Hematopoietic multipotent progenitor cell (in vitro differentiated cells): ENCODE results near the gene MBP. TPM values are rescaled to one million over a fixed set of nuclear protein-coding genes. Genes with fewer than 3 reads are reported as not detected.
"Not testable (repeated sequence)": the region's sequence is repeated elsewhere in the genome, so short reads cannot be mapped to it uniquely, and the experiment has no call there.

ENCODE experiments used
- DNase-seq, 3 donors: peaks; one replicate each; pipeline ENCODE4 v3.0.0-alpha.2; 2011 to 2015; ENCODE audit warnings: low read depth in 2 of 3, low spot score in 2 of 3
- total RNA-seq: library from RNA; depleted of rRNA; stranded (reverse); fragments of >200 nt; gene quantifications from one replicate; pipeline ENCODE4 v1.2.3, GENCODE V29; 2012

MBP gene
- total RNA-seq, 1 donor: 47.7 TPM

DNA sequence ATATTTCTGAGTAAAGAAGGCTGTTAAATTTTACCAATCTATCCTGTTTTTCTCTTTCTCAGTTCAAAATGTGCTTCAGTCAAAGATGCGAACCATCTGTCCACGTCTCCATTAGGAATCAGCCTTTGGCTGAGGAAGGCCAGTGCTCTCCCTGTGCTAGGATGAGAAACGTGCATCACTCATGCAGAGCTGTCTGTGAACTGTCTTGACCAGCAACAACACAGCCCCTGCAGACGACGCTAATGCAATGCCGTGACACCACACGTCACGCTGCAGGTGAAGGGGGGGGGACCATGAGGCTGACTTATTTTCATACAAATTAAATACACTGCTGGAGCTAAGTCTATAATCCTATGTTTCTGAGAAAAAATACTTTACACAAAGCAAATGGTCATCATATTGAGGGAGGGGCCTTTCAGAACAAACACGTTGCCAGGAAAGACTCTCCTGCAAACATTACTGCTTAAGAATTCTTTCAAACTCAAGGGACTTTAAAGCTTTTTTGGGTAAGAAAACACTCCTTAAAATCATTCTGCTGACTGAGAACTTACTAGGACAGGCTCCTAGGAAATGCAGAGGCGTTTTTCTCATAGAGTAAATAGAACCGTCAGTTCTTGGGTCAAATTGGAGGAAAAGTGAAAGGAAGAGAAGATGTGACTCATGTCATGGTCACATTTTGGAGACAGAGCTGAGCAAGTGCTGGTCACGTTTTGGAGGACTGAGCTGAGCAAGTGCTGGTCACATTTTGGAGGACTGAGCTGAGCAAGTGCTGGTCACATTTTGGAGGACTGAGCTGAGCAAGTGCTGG, 97.0 kb downstream of the MBP start:
- DNase-seq: no peak

DNA sequence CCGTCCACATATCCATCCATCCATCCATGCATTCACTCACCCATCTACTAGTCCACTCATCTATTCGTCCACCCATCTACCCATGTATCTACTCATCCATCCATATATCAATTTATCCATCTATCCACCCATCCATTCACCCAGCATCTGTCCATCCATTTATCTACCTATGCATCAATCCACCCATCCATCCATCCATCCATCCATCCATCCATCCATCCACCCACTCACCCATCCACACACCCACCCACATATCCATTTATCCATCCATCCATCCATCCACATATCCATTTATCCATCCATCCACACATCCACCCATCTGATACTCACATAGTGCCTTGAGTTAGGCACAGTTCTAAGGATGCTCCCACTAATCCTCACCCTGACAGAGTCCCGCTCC, 99.0 kb downstream of the MBP start:
- DNase-seq: no peak

DNA sequence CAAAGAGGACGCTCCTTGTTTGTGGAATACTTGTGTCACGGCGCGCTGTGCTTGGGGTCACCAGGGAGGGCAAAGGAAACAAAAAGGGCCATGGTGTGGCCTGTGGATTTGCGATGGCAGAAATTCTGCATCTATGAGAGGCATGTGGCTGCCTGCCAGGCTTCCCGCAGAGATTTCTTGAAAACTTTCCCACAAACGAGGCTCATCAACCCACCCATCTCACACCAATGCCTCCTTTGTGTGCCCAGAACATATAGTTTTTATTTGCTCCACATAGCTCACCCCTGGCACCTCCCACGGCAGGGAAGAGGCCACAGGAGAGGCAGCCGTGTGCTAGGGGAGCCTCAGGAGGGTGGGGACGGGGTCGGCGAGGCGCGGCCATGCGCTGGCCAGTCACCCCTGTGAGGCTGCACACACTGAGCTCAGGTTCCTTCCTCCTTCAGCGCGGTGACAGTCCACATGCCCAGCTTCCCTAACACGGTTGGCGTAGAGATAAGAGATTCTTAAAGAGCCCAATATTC, 100.3 kb downstream of the MBP start:
- DNase-seq: peak in 1 of 3 donors; percentile 53

DNA sequence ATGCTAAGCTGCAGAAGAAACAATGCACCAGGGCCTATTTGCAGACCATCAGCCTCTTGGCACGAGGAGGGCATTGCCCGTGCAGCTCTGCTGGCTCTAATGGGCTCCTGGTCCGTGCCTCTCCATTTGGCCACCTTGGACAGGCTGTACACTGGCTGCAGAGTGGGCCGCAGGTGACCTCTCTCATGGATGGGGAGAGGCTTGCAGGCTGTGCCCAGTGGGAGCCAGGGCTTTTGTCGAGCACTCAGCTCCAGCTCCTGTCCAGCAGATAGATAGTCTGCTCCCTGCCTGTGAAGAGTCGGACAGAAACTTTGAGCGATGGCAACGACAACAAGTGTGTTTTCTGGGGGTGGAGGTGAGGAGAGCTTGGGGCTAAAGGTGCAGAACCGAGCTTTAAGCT, 100.9 kb downstream of the MBP start:
- no peak for DNase-seq

DNA sequence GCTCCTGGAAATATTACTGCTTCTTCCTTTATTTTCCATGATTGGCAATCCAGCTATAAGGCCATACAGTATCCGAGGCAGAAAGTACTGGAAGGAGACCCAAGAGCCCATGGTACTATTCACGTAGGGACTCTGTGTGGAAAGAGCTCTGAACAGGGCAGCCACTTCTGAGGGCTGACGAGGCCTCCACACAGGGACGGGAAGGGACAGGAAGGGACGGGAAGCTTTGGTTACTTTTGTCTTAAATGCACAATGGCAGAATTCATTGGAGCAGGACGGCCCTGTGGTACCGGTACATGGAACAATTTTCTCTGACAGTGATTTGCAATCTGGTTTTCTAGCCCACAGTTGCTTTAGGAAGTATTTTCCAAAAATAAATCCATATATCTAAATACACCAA, 102.4 kb downstream of the MBP start:
- DNase-seq: no peak

DNA sequence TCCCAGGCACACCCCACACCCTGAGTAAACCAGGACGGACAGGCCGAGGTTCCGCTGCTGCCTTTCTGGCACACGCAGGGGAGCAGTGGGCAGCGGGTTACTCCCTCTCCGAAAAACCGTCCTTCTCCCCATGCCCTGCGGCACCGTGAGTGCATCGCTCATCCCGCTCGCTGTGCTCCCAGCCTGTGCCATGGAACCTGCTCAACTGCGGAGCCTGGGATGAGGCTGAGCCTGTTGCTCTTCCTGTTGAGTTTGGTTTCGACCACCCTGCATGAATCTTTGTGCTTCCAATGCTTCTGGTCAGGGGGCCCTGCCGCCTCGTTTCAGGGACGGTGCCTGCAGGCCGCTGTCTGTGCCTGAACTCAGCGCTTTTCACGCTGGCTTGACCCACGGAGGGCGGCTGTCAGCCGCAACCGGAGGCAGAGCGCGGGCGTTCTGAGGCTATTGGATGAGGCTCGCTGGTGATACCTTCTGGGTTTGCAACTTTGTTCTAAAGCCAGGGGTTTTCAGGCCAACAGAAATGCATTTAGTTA, 106.7 kb downstream of the MBP start:
- no peak for DNase-seq

DNA sequence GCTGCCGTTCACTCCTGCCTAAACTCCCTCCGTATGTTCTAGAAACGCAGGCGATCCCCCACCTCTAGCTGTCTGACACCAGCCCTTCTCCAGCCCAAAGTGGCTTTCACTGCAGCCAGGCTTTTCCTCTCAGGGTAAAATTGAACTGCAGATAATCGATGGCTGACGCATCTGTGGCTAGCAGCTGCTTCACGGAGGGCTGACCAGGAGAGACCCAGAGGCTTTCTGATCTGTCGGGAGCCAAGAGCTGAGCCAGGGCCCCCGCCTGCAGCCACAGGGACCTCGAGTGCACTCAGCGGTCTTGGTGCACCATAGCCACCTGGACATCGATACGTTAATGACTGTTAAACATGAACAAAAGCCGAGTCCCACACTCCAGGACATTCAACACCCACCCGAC, 107.5 kb downstream of the MBP start:
- DNase-seq: no peak

DNA sequence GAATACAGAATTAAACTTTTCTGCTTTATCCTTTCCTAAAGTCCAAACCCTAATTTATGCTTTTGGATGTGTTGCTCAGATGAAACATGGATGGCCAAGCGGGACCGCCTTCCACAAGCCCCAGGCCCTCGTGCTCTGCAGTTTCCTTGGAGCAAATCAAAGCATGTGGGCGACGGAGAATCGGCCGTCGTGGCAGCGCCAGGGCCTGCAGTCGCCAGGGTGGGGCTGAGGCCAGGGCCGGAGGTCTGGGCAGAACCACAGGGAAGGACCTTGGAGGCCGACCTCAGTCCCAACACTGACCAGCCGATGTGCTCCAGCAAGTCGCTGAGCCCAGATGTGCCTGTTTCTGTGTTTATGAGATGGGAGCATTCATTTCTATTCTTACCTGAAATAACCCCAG, 108.1 kb downstream of the MBP start:
- DNase-seq: no peak

DNA sequence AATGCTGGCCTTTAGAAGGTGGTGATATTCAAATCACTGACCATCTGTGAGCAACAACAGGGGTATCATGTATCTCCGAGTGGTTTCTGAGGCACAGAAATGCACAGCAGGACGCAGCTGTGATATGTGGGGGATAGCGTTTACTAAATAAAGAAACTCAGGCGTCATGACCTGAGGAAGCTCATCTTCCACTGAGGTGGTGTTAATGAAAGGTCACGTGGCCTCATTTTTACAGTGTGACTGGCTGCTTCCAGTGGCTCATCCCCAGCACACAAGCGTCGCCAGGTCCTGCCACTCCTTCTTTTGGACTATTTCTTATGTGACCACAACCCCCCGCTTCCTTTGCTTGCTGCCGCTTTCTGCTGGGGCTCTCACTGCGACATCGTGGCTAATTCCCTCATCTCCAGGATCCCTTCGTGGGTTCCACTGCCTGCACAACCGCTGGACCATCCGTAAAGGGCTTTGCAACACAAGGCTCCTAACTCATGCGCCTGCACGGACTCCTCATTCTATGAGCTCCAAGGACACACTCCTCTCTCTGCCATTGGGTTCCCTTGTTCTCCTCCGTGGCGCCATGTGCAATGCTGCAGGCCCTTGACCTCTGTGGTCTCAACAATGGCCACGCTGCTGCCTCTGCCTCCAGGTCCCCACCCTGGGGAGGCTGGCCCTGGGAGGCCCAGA, 109.3 kb downstream of the MBP start:
- no peak for DNase-seq

DNA sequence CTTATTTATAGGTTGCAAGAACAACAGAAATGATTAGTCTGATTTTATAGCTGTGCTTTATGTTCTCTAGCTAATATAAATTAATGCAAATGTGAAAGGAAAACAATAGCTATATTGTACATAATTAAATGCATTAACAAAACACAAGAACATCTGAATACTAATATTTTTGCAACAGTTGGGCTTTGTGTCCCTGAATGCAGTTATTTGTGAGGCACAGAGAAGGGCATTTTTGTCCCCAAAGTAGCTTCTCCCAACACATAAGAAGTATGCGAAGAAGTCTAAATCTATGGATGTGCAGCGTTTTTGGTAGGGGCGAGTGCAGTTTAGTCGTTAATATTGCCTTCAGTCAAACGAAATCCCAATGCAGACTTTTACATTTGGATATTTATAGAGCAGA, 110.0 kb downstream of the MBP start:
- DNase-seq: no peak

DNA sequence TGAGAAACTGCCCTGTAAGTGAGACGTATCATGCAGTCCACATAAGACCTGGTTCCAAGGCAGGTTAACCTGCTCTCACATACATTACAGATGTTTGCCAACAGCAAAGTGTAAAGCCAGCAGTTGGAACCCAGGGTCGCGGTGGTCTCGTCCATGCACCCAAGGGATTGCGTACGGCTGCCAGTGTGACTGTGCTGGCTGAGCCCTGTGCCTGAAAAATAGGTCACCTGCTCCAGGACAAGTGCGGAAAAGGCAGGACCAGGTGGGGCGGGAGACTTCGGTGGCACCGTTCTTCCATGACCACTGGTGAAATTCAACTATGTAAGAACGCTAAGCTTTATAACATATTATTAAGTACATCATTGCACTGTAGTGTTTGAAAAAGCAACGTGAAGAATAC, 110.5 kb downstream of the MBP start:
- DNase-seq: no peak

DNA sequence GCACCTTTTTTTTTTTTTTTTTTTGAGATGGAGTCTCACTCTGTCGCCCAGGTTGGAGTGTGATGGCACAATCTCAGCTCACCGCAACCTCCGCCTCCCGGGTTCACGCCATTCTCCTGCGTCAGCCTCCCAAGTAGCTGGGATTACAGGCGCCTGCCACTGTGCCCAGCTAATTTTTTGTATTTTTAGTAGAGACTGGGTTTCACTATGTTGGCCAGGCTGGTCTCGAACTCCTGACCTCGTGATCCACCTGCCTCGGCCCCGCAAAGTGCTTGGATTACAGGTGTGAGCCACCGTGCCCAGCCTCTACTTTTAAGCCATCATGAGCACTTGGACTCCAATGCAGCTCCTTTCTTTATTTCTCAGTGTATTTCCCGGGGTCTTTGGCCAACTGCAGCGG, 111.1 kb downstream of the MBP start:
- not testable (repeated sequence) for DNase-seq

DNA sequence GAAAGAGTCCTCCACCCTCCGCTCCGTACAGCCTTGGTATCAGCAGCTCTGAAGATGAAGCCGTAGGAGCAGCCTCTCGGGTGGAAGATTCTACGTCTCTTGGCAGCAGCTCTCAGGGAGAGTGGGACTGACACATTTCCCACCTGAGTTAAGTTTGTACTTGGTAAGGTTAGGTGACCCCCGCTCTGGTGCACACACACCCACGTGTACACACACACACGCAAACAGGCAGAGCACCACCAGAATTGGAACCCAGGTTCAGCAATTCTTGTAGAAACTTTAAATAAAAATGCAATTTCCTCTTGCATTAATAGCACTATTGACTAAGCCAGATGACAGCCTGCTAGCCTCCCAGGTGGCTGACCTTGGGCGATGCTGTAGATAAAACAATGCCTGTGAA, 111.5 kb downstream of the MBP start:
- DNase-seq: no peak

DNA sequence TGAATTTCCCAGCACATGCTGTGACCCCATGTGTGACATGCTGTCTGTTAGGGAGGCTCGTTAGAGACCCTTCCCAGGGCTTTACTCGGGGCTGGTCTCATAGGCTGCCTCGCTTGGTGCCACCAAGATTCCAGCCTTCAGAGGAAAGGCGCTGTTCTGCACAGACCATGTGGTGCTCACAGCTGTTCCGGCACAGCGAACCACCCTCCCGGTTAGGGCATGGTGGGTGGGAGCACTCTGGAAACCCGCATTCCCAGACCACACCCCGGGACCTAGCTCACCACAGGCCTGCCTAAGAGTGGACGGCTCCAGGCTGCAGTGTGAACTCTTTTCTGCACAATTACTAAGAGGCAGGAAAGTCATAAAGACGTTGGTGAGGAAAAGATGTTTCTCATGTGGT, 112.0 kb downstream of the MBP start:
- no peak for DNase-seq

DNA sequence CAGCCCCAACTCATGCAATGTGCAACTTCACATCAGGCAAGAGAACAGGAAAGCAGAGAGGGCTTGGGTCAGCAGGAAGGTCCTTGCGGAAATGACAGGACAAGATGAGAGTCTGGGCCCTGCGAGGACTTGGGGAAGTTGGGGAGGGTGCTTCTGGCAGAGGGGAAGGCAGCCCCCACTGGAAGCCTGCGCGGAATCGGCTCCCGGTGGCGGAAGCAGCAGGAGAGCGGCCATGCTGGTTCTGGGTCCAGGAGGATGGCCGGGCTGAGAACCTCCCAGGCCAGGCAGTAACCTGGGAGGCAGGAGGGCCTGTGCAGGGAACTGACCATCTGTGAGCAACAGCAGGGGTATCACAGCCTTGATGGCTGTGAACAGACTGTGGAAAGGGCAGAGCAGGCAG, 112.9 kb downstream of the MBP start:
- DNase-seq: no peak

DNA sequence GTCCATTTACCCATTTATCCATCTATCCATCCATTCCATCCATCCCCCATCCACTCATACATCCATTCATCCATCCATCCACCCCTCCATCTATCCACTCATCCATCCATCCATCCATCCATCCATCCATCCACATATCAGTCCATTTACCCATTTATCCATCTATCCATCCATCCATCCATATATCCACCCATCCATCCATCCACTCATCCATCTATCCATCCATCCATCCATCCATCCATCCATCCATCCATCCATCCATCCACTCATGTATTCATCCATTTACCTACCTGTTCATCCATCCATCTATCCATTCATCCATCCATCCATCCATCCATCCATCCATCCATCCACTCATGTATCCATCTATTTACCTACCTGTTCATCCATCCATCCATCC, 113.9 kb downstream of the MBP start:
- not testable (repeated sequence) for DNase-seq

DNA sequence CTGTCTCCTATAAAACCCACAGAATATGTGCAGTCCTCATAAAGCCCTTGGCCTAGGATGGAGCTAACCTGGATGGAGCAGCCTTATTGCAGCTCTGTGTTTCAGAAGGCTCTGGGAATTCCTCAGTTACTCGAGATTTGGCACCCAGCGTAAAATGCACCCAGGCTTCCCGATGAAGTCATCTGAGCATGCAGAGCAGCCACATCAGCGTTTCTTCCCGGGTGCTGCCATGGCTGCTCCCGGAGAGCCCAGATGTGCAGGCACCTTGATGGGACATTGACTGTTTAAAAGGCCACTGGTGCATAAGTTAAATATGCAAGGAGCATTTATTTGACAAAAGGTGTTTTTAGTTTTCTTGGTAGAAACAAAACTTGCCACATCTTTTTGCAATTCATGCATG, 115.2 kb downstream of the MBP start:
- DNase-seq: no peak

DNA sequence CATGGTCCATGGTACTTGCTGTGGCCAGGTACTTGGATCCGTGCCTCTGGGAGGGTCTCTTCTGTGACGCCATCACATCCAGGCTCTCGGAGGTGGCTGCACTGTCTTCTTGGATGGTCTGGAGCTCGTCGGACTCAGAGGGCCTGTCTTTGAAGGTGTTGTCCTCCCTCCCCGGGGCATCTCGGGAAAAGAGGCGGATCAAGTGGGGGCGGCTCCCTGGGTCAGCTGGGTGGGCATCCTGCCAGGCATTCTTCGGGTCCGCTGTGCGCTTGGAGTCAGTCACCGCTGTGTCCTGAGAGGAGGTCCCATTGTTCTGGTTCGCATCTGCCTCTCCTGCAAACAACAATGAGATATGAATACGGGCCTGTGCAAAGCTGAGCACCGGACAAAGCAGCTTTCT, 115.6 kb downstream of the MBP start:
- no peak for DNase-seq

DNA sequence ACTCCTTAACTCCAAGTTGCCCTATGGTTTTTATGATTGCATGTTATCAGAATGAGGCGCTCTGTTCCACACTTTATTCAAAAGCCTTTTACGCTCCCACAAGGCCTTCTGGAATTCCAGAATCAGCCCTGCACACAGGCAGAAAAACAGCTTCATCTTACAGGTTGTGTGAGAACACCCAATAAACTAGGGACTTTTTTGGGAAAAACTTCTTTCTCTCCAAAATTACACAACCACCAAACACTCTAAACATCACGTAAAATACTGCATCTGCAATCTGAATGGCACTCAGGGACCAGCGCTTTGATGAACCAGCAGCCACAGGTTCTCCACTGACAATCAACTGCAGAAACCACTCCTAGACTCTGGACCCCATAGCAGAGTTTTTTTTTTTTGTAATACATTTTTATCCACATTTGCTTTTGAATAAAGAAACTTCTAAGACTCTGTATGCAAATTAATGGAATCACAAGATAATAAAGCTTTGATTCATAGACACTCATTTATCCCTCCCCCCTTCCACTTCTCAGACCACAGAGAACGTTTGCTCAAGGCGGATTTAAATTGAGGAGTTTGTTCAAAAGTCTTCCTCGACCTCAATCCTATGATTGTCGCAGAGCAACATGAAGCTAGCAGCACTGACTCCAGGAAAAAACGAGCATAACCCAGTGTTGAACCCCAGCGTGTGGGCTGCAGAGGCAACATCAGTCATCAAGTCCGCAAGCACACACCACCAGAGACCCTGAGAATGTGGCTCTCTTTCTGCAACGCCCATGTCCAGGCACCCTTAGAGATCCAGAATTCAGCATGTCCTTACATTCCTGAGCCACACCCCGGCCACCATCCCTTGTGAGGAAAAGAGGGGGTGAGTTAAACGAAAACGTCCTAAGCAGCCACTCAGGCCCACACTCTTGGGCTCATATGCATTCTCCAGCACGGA, 116.5 kb downstream of the MBP start:
- DNase-seq: no peak

DNA sequence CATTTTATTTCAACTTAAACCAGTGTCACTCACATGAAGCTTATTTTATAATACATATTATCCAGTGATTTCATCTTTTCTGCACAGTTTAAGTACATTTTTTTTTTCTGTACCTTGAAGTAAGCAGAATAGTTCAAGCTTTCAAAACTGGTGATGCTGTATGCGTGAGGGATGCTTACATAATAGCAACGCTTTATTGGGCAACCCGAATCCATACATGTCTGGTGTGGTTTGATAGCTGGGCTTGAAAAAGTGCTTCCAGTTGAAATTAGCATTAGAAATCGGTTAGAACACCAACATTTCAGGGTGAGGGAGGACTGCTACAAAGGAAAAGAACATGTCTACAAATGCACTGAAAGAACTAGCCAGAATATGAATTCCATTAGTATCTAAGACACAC, 117.4 kb downstream of the MBP start:
- no peak for DNase-seq

DNA sequence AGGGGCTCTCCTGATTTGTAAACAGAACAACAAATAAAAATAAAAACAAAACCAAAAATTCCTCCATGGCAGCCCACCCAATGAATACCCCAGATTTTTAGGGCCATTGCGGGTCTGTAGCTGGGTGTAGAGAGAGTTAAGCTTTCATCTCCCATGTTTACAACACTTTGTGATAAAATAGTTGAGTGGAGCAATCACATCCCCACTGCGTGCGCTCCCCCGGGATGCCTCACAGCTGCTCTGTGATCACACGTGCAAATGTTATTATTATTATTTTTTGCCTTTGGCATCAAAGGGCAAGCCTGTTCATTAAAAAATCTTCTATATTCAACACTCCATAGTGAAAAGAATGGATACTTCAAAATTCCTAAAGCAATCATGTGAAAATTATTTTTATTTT, 118.0 kb downstream of the MBP start:
- DNase-seq: no peak
